GM12872 (cell line): ENCODE measurements around the gene PDCD2L.

ENCODE experiments used
- CTCF ChIP-seq: IDR thresholded peaks from 3 replicates; pipeline ENCODE4 v1.5.1; 2011; ENCODE audit warnings: low read depth, mild to moderate bottlenecking, low read length, moderate library complexity; ENCODE audit not compliant: insufficient read depth

The PDCD2L gene

DNA sequence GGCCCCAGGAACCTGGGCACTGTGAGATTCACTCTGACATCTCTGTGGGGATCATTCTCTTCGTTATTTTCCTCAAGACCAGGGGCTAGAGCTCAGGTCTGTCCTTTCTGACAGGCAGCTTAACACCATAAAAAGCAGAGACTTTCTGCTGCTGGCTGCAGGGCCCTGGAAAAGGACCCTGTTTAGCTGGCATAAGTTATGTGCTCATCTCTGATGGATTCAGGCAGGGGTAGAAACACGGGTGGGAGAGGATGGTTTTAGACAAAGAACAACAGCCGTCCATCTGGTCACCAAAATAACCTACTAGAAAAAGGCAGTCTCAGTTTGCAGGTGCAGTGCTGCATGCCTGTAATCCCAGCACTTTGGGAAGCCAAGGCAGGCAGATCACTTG, 41.5 kb upstream of the PDCD2L start:
- no peak for TF ChIP-seq CTCF

GRCh38 chr19:34363094-34363493, 41.1 kb upstream of the PDCD2L start:
- TF ChIP-seq CTCF = no peak

- TF ChIP-seq CTCF = no peak
Observed at GRCh38 chr19:34363930-34364329, 40.3 kb upstream of the PDCD2L start.

DNA sequence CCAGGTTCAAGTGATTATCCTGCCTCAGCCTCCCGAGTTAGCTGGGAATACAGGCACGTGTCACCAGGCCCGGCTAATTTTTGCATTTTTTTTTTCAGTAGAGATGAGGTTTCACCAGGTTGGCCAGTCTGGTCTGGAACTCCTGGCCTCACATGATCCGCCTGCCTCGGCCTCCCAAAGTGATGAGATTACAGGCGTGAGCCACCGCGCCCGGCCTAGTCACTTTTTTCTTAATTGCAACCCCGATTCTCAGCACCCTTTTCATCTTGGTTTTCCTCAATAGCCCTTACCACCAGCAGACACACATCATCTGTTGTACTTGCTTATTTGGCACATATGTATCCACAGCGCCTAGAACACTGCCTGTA, 39.8 kb upstream of the PDCD2L start:
- no peak for TF ChIP-seq CTCF

DNA sequence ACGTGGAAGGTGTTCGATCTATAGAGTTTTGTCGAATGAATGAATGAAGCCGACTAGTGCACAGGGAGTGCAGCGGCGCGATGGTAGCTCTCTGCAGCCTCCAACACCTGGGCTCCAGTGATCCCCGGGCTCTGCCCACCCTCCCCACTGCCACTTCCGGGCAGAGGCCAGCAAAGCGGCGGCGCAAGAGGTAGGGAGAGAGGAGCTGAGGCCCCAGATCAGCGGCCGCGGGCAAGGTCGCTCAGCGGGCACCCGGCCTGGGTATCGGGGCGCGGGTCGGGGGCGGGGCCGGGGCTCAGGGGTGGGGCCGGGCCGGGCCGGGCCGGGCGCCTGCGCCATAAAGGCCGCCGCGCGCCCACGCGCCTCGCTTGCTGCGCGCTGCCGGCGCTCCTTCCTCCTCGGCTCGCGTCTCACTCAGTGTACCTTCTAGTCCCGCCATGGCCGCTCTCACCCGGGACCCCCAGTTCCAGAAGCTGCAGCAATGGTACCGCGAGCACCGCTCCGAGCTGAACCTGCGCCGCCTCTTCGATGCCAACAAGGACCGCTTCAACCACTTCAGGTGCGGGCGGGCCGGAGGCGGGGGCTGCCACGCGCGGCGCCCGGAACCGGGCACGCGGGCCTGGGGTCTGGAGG, 39.3 kb upstream of the PDCD2L start, which contains the start of gene GPI:
GPI (plus strand) TSS at position 367 of the 633 bp plus-strand sequence; CDS start at position 438, 71 bp downstream.
- TF ChIP-seq CTCF = no peak

GRCh38 chr19:34365463-34366401, 38.5 kb upstream of the PDCD2L start:
- TF ChIP-seq CTCF = no peak

DNA sequence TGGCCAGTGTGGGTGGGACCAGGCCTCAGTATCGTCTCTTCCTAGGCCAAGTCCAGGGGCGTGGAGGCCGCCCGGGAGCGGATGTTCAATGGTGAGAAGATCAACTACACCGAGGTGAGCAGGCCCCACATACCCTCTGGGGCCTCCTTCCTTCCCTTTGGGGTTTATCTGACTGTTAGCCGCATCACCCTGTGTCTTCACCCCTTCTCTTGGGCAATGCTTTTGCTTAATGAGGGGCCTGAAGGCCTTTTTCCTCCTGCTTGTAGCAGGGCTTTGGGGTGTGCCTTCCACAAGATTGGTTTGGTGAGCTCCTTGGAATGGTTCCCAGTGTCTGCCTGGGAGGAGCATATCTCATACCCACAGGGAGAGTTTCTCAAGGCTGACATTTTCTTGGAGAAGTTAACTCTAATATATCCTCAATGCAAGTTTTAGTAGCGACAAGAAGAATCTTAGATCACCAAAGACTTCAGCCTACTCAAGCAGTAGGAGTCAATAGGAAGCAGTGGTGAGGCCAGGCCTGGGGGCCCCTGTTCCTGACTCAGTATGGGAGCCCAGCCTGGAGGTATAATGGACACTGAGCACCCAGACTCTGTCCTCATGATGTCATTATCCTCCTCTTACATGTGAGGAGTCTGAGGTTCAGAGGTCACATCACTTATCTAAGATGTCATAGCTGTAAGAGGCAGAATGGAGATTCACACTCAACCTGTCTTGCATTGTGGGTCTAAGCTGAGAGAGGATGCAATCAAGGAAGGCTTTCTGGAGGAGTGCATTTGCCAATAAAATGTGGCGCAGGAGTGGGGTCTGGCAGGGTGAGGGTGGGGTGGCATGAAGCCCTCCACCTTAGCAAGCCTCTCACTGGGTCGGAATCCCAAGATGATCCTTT, 37.2 kb upstream of the PDCD2L start:
- no peak for TF ChIP-seq CTCF
